Tibial artery (tissue), 4 donors: ENCODE measurements around the gene DOCK10.

ENCODE experiments used
- DNase-seq, 2 donors: peaks; one replicate each; pipeline ENCODE4 v3.0.0-alpha.2; 2019
- H3K27ac ChIP-seq, 2 donors: fragments of 200-600 bp; sonication (generic) in 1 of 2; 1 replicate in 1 of 2; 2 replicates in 1 of 2; pipeline ENCODE4 v1.5.1; 2018 to 2019; ENCODE audit warnings: mild to moderate bottlenecking in 1 of 2
- H3K27me3 ChIP-seq, 2 donors: fragments of 200-600 bp; sonication (generic) in 1 of 2; one replicate each; pipeline versions ENCODE4 v1.5.1 to v1.6.0; 2016 to 2019
- H3K36me3 ChIP-seq, 3 donors: fragments of 200-600 bp; sonication (generic) in 2 of 3; one replicate each; pipeline ENCODE4 v1.5.1; 2016 to 2019; ENCODE audit warnings: mild to moderate bottlenecking in 2 of 3
- H3K4me1 ChIP-seq, 4 donors: fragments of 200-600 bp; sonication (generic) in 2 of 4; 1 replicate in 3 of 4; 2 replicates in 1 of 4; pipeline ENCODE4 v1.5.1; 2016 to 2019
- H3K4me3 ChIP-seq, 2 donors: fragments of 200-600 bp; sonication (generic) in 1 of 2; 1 replicate in 1 of 2; 2 replicates in 1 of 2; pipeline ENCODE4 v1.5.1; 2018 to 2019; ENCODE audit warnings: mild to moderate bottlenecking in 2 of 2
- H3K9me3 ChIP-seq, 3 donors: fragments of 200-600 bp; sonication (generic) in 1 of 3; one replicate each; pipeline ENCODE4 v1.5.1; 2016 to 2019
- CTCF ChIP-seq, 2 experiments: fragments of 200-600 bp in 1 of 2; fragments of 450-650 bp in 1 of 2; IDR thresholded peaks; one replicate each; pipeline ENCODE4 v1.5.1; 2017 to 2019; ENCODE audit warnings: antibody characterized with exemption in 2 of 2, mild to moderate bottlenecking in 1 of 2, moderate library complexity in 1 of 2
- intact Hi-C: fragments of 100-400 bp; cut with DNase I; formaldehyde crosslinking; loops from one replicate; pipeline ENCODE4 v1.15.0; 2023; ENCODE audit warnings: low total_unique reads

Gene DOCK10

GRCh38 chr2:224780823-224781222 is 261.4 kb downstream of the DOCK10 start:
- no peaks in the 10 kb centered on the region for H3K4me1 ChIP-seq
- peaks cover 13 to 42% (median 19%) of the 10 kb centered on the region in 3 donors for H3K36me3 ChIP-seq
- no peaks in the 10 kb centered on the region for H3K27me3 ChIP-seq
- no peaks in the 10 kb centered on the region for H3K9me3 ChIP-seq
- no peak overlapping the region for H3K27ac ChIP-seq
- DNase-seq, result no peak
- intact Hi-C loops, result no loop called here
- H3K4me3 ChIP-seq, result no peak overlapping the region
- TF ChIP-seq CTCF (IDR thresholded peaks at IDR 0.05), result no peak

- H3K9me3 ChIP-seq, result no peaks in the 10 kb centered on the region
- no peaks in the 10 kb centered on the region for H3K4me1 ChIP-seq
- H3K4me3 ChIP-seq, result no peak overlapping the region
- no peaks in the 10 kb centered on the region for H3K27me3 ChIP-seq
- intact Hi-C loops, result no loop called here
- no peak overlapping the region for H3K27ac ChIP-seq
- no peak for TF ChIP-seq CTCF (IDR thresholded peaks at IDR 0.05)
- no peak for DNase-seq
- H3K36me3 ChIP-seq, result peaks cover 13 to 36% (median 13%) of the 10 kb centered on the region in 3 donors
Measured at GRCh38 chr2:224780106-224780505, 262.2 kb downstream of the DOCK10 start.

- H3K27me3 ChIP-seq, result no peaks in the 10 kb centered on the region
- peak; percentile 66 to 73 for TF ChIP-seq CTCF (IDR thresholded peaks at IDR 0.05)
- no peak overlapping the region for H3K4me3 ChIP-seq
- H3K36me3 ChIP-seq, result peaks cover 14 to 36% (median 26%) of the 10 kb centered on the region in 3 donors
- no peaks in the 10 kb centered on the region for H3K4me1 ChIP-seq
- intact Hi-C loops, result no loop called here
- DNase-seq, result peak; percentile 67 to 69
- no peaks in the 10 kb centered on the region for H3K9me3 ChIP-seq
- H3K27ac ChIP-seq, result no peak overlapping the region
Measured at GRCh38 chr2:224778474-224778877, 263.8 kb downstream of the DOCK10 start.

- Histone ChIP-seq H3K4me1 (no peaks in the 10 kb centered on the region), H3K27me3 (no peaks in the 10 kb centered on the region), H3K4me3 (no peak overlapping the region), H3K27ac (no peak overlapping the region), H3K9me3 (no peaks in the 10 kb centered on the region), H3K36me3 (peaks cover 23 to 38% (median 36%) of the 10 kb centered on the region in 3 donors)
- intact Hi-C loops, result no loop called here
- TF ChIP-seq CTCF (IDR thresholded peaks at IDR 0.05), result no peak
- no peak for DNase-seq
Measured at GRCh38 chr2:224777559-224777930, 264.7 kb downstream of the DOCK10 start.

- no peak for DNase-seq
- H3K4me3 ChIP-seq, result no peak overlapping the region
- intact Hi-C loops, result no loop called here
- H3K36me3 ChIP-seq, result peaks cover 26 to 44% (median 41%) of the 10 kb centered on the region in 3 donors
- no peaks in the 10 kb centered on the region for H3K9me3 ChIP-seq
- no peak overlapping the region for H3K27ac ChIP-seq
- H3K27me3 ChIP-seq, result no peaks in the 10 kb centered on the region
- no peaks in the 10 kb centered on the region for H3K4me1 ChIP-seq
- no peak for TF ChIP-seq CTCF (IDR thresholded peaks at IDR 0.05)
Measured at GRCh38 chr2:224776795-224777558, 265.3 kb downstream of the DOCK10 start.
